Panc1 (cell line): ENCODE measurements around the gene GNPTG.

Experiments
- POLR2AphosphoS5 ChIP-seq: IDR thresholded peaks from 2 replicates; pipeline ENCODE4 v1.6.1; 2012; ENCODE audit warnings: mild to moderate bottlenecking, low read depth, low read length, moderate library complexity
- TCF7L2 ChIP-seq: IDR thresholded peaks from 2 replicates; pipeline ENCODE4 v1.6.1; 2011; ENCODE audit warnings: mild to moderate bottlenecking, low read depth, low read length, inconsistent platforms
- TF ChIP-seq, protein P1 (sequence below): fragments of 450-650 bp; IDR thresholded peaks from 2 replicates; pipeline ENCODE4 v1.5.1; 2017; ENCODE audit warnings: mild to moderate bottlenecking
- TF ChIP-seq, protein P2 (sequence below), 2 experiments: IDR thresholded peaks; 2 replicates each; pipeline ENCODE4 v1.6.1; 2011 to 2012; ENCODE audit warnings: low read depth in 2 of 2, control low read depth in 1 of 2, low read length in 1 of 2, mild to moderate bottlenecking in 1 of 2, moderate library complexity in 1 of 2; ENCODE audit not compliant: insufficient read depth in 1 of 2

DNA sequence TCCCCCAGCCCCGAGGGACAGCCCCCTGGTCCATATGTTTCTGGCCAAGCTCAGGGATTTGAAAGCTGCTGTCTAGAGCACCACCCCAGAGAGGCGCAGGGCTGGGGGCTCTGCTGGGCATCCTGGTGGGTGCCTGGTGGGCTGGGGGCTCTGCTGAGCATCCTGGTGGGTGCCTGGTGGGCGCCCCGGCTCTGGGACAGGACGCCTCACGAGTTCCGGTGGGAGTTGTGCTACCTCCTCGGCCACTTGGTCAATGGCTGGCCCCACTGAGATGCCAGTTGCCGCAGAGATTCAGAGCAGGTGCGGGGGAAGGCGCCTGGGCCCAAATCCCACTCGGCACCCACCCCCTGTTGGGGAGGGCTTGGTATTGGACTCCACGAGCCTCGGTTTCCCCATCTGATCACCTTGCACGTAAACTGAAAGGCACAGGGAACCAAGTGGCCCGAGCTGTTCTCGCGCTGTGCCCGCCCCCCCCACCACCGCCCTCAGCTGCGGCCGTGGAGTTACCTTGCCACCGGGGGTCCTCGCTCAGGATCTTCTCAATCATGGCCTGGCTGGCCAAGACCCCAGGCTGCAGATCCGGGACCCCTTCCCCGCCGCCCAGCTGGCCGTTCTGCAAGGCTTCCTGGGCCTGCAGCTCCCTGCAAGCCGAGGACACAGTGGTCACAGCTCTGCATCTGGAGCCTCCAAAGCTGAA is 49.5 kb downstream of the GNPTG start:
- TF ChIP-seq POLR2AphosphoS5 (no peak), TCF7L2 (no peak)
- TF ChIP-seq, protein P1, sequence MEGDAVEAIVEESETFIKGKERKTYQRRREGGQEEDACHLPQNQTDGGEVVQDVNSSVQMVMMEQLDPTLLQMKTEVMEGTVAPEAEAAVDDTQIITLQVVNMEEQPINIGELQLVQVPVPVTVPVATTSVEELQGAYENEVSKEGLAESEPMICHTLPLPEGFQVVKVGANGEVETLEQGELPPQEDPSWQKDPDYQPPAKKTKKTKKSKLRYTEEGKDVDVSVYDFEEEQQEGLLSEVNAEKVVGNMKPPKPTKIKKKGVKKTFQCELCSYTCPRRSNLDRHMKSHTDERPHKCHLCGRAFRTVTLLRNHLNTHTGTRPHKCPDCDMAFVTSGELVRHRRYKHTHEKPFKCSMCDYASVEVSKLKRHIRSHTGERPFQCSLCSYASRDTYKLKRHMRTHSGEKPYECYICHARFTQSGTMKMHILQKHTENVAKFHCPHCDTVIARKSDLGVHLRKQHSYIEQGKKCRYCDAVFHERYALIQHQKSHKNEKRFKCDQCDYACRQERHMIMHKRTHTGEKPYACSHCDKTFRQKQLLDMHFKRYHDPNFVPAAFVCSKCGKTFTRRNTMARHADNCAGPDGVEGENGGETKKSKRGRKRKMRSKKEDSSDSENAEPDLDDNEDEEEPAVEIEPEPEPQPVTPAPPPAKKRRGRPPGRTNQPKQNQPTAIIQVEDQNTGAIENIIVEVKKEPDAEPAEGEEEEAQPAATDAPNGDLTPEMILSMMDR: no peak
- TF ChIP-seq, protein P2, sequence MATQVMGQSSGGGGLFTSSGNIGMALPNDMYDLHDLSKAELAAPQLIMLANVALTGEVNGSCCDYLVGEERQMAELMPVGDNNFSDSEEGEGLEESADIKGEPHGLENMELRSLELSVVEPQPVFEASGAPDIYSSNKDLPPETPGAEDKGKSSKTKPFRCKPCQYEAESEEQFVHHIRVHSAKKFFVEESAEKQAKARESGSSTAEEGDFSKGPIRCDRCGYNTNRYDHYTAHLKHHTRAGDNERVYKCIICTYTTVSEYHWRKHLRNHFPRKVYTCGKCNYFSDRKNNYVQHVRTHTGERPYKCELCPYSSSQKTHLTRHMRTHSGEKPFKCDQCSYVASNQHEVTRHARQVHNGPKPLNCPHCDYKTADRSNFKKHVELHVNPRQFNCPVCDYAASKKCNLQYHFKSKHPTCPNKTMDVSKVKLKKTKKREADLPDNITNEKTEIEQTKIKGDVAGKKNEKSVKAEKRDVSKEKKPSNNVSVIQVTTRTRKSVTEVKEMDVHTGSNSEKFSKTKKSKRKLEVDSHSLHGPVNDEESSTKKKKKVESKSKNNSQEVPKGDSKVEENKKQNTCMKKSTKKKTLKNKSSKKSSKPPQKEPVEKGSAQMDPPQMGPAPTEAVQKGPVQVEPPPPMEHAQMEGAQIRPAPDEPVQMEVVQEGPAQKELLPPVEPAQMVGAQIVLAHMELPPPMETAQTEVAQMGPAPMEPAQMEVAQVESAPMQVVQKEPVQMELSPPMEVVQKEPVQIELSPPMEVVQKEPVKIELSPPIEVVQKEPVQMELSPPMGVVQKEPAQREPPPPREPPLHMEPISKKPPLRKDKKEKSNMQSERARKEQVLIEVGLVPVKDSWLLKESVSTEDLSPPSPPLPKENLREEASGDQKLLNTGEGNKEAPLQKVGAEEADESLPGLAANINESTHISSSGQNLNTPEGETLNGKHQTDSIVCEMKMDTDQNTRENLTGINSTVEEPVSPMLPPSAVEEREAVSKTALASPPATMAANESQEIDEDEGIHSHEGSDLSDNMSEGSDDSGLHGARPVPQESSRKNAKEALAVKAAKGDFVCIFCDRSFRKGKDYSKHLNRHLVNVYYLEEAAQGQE (IDR thresholded peaks at IDR 0.05; ENCODE audit: insufficient read depth in 1 of 2, low read depth in 2 of 2, low read length in 1 of 2): no peak
